ENCODE data around the gene SAMD7.

The SAMD7 gene

GRCh38 chr3:169869484-169870220, 41.7 kb upstream of the SAMD7 start, which contains the start of gene LRRC31:
Gene LRRC31, minus strand, starts transcription at chr3:169869935. Its CDS starts 128 bp downstream, at chr3:169869807.
- DNase-seq (ENCODE audit: low read depth) = no peak
- TF ChIP-seq, protein P1, sequence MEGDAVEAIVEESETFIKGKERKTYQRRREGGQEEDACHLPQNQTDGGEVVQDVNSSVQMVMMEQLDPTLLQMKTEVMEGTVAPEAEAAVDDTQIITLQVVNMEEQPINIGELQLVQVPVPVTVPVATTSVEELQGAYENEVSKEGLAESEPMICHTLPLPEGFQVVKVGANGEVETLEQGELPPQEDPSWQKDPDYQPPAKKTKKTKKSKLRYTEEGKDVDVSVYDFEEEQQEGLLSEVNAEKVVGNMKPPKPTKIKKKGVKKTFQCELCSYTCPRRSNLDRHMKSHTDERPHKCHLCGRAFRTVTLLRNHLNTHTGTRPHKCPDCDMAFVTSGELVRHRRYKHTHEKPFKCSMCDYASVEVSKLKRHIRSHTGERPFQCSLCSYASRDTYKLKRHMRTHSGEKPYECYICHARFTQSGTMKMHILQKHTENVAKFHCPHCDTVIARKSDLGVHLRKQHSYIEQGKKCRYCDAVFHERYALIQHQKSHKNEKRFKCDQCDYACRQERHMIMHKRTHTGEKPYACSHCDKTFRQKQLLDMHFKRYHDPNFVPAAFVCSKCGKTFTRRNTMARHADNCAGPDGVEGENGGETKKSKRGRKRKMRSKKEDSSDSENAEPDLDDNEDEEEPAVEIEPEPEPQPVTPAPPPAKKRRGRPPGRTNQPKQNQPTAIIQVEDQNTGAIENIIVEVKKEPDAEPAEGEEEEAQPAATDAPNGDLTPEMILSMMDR (IDR thresholded peaks at IDR 0.05; ENCODE audit: low read length, missing control alignments) = no peak
- no peak within 1 kb of the TSS for H3K4me3 ChIP-seq (replicated peaks; ENCODE audit: low read depth, low read length)

DNA sequence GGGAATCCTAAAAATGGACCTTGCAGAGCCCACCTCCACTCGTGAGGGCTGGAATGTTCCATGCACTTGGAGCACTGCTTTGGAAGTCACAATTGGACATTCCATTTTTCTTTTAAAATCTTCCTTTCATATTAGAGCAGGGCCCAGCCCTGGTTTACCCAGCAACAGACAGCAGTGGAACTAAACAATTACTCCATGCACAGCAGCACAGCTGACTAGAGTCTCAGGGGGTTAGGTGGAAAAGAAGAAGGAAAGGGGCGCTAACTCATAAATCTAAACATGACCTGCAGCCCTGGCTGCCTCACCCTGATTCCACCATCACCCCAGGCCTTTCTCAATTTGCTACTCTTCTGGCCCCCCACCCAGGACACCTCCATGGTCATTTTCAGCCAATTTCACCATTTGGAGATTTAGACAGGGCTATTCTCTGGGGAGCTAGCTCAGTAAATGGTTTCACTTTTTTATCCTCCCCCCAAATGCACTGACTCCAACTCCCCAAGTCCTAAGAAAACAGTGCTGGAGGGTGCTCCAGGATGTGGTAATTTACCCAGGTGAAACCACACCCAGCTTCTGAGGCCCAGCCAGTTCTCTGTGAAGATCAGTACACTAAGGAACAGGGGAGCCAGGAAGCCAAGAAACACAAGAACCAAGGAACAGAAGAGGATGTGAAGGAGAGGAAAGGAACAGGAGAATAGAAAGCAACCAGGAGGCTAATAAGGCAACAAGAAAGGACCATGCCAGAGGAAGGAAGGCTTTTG, 40.1 kb upstream of the SAMD7 start:
- no peak overlapping the region for H3K4me3 ChIP-seq (replicated peaks; ENCODE audit: low read depth, low read length)
- TF ChIP-seq, protein P1 (IDR thresholded peaks at IDR 0.05; ENCODE audit: low read length, missing control alignments) = no peak
- no peak for DNase-seq (ENCODE audit: low read depth)

DNA sequence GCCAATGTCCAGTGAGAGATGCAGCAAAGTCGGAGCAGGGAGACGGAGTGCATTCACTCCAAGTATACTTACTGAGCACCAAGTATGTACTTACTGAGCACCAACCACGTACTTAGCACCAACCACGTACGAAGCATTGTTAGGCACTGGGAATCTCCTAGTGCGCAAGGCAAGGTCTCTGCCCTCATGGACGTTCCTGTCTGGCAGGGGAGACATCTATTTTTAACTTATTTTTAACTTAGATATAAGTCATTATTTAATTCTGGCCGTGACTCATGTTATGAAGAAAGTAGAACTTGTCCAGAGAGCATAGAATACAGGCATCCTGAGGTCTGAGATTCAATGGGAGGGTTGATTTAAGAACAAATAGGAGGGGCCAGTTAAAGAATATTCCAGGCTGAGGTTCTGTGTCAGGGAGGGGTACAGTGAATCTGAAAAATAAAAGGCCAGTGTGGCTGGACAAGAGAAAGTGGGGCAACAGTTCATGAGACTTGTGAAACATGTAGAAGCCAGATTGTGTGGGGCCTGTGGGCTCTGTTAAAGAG, 32.3 kb upstream of the SAMD7 start:
- H3K4me3 ChIP-seq (replicated peaks; ENCODE audit: low read depth, low read length) = no peak overlapping the region
- DNase-seq (ENCODE audit: low read depth) = no peak
- TF ChIP-seq, protein P1 (IDR thresholded peaks at IDR 0.05; ENCODE audit: low read length, missing control alignments) = no peak

- H3K4me3 ChIP-seq (replicated peaks; ENCODE audit: low read depth, low read length) = no peak overlapping the region
- DNase-seq (ENCODE audit: low read depth) = no peak
- TF ChIP-seq, protein P1 (IDR thresholded peaks at IDR 0.05; ENCODE audit: low read length, missing control alignments) = no peak
Observed at GRCh38 chr3:169879845-169880575, 31.4 kb upstream of the SAMD7 start.

- DNase-seq (ENCODE audit: low read depth) = no peak
- no peak overlapping the region for H3K4me3 ChIP-seq (replicated peaks; ENCODE audit: low read depth, low read length)
- TF ChIP-seq, protein P1 (IDR thresholded peaks at IDR 0.05; ENCODE audit: low read length, missing control alignments) = no peak
Observed at GRCh38 chr3:169880576-169881250, 30.7 kb upstream of the SAMD7 start.

- TF ChIP-seq, protein P1 (IDR thresholded peaks at IDR 0.05; ENCODE audit: low read length, missing control alignments) = no peak
- DNase-seq (ENCODE audit: low read depth) = peak; percentile 80
- H3K4me3 ChIP-seq (replicated peaks; ENCODE audit: low read depth, low read length) = no peak overlapping the region
Observed at GRCh38 chr3:169886671-169887070, 24.7 kb upstream of the SAMD7 start.

Measured in fibroblast of pulmonary artery (primary cell).